D721Med (cell line): Measurements from ENCODE around the gene LGALS3BP.

Experiments
- DNase-seq: peaks from one replicate; pipeline ENCODE4 v3.0.0; 2011; ENCODE audit warnings: low spot score; ENCODE audit not compliant: insufficient read length
- FAIRE-seq: peaks from 2 replicates; lab custom pipeline; 2011; peaks lifted over from hg19 to GRCh38; lab: Jason Lieb, UNC
- CTCF ChIP-seq: IDR thresholded peaks from 2 replicates; pipeline ENCODE4 v1.5.1; 2012; ENCODE audit warnings: mild to moderate bottlenecking, control low read depth; ENCODE audit not compliant: insufficient read depth; ENCODE audit errors: missing control alignments

Gene LGALS3BP

GRCh38 chr17:78962345-78962983 lies 17.3 kb downstream of the LGALS3BP start:
- TF ChIP-seq CTCF = no peak
- DNase-seq = no peak
- no peak for FAIRE-seq

- FAIRE-seq (no peak), DNase-seq (no peak)
- no peak for TF ChIP-seq CTCF
Observed at GRCh38 chr17:78961571-78961970, 18.2 kb downstream of the LGALS3BP start.

GRCh38 chr17:78960928-78961327 lies 18.8 kb downstream of the LGALS3BP start:
- no peak for FAIRE-seq
- TF ChIP-seq CTCF = no peak

GRCh38 chr17:78959803-78960202 lies 19.9 kb downstream of the LGALS3BP start:
- no peak for TF ChIP-seq CTCF
- no peak for FAIRE-seq
- DNase-seq = no peak

More at GRCh38 chr17:78960928-78961327, 18.8 kb downstream of the LGALS3BP start:
- DNase-seq = no peak

- no peak for TF ChIP-seq CTCF
- DNase-seq = no peak
- FAIRE-seq = no peak
Observed at GRCh38 chr17:78958641-78959127, 21.0 kb downstream of the LGALS3BP start.

GRCh38 chr17:78957128-78957527 lies 22.6 kb downstream of the LGALS3BP start:
- FAIRE-seq (no peak), DNase-seq (no peak)
- no peak for TF ChIP-seq CTCF

- DNase-seq = no peak
- no peak for FAIRE-seq
- TF ChIP-seq CTCF = no peak
Observed at GRCh38 chr17:78956254-78956653, 23.5 kb downstream of the LGALS3BP start.
